Measurements from ENCODE around the gene NFKB1. TPM values are rescaled to one million over a fixed set of nuclear protein-coding genes. Genes with fewer than 3 reads are reported as not detected.

The NFKB1 gene
- total RNA-seq, 1 donor from 2014 or later = 25.1 TPM

GRCh38 chr4:102629673-102630072 is 128.5 kb downstream of the NFKB1 start:
- DNase-seq (ENCODE audit: low spot score, unreplicated experiment) = no peak
- Mint-ChIP-seq H3K36me3 (ENCODE audit: insufficient read depth) (peaks cover 8% of the 10 kb centered on the region), H3K27me3 (no peaks in the 10 kb centered on the region), H3K4me1 (ENCODE audit: low read depth) (peaks cover 18% of the 10 kb centered on the region), H3K4me3 (ENCODE audit: low read depth) (no peak overlapping the region), H3K27ac (no peak overlapping the region), H3K9me3 (ENCODE audit: low read depth) (no peaks in the 10 kb centered on the region)
- TF ChIP-seq CTCF (IDR thresholded peaks at IDR 0.05; ENCODE audit: unreplicated experiment) = no peak

GRCh38 chr4:102631616-102632015 is 130.5 kb downstream of the NFKB1 start:
- H3K4me1 Mint-ChIP-seq (ENCODE audit: low read depth) = peaks cover 18% of the 10 kb centered on the region
- no peak overlapping the region for H3K27ac Mint-ChIP-seq
- peaks cover 8% of the 10 kb centered on the region for H3K36me3 Mint-ChIP-seq (ENCODE audit: insufficient read depth)
- no peaks in the 10 kb centered on the region for H3K27me3 Mint-ChIP-seq
- no peak for TF ChIP-seq CTCF (IDR thresholded peaks at IDR 0.05; ENCODE audit: unreplicated experiment)
- no peaks in the 10 kb centered on the region for H3K9me3 Mint-ChIP-seq (ENCODE audit: low read depth)
- no peak overlapping the region for H3K4me3 Mint-ChIP-seq (ENCODE audit: low read depth)
- no peak for DNase-seq (ENCODE audit: low spot score, unreplicated experiment)

GRCh38 chr4:102632241-102633065 is 131.3 kb downstream of the NFKB1 start:
- Mint-ChIP-seq H3K36me3 (ENCODE audit: insufficient read depth) (peaks cover 13% of the 10 kb centered on the region), H3K9me3 (ENCODE audit: low read depth) (no peaks in the 10 kb centered on the region), H3K4me3 (ENCODE audit: low read depth) (no peak overlapping the region), H3K27me3 (no peaks in the 10 kb centered on the region), H3K4me1 (ENCODE audit: low read depth) (peaks cover 21% of the 10 kb centered on the region), H3K27ac (no peak overlapping the region)
- DNase-seq (ENCODE audit: low spot score, unreplicated experiment) = no peak
- no peak for TF ChIP-seq CTCF (IDR thresholded peaks at IDR 0.05; ENCODE audit: unreplicated experiment)

- no peak for DNase-seq (ENCODE audit: low spot score, unreplicated experiment)
- Mint-ChIP-seq H3K9me3 (ENCODE audit: low read depth) (no peaks in the 10 kb centered on the region), H3K4me1 (ENCODE audit: low read depth) (peaks cover 19% of the 10 kb centered on the region), H3K36me3 (ENCODE audit: insufficient read depth) (peaks cover 16% of the 10 kb centered on the region), H3K27ac (no peak overlapping the region), H3K4me3 (ENCODE audit: low read depth) (no peak overlapping the region), H3K27me3 (no peaks in the 10 kb centered on the region)
- no peak for TF ChIP-seq CTCF (IDR thresholded peaks at IDR 0.05; ENCODE audit: unreplicated experiment)
Observed at GRCh38 chr4:102633100-102633499, 131.9 kb downstream of the NFKB1 start.

GRCh38 chr4:102637391-102637790 is 136.2 kb downstream of the NFKB1 start:
- no peaks in the 10 kb centered on the region for H3K27me3 Mint-ChIP-seq
- H3K36me3 Mint-ChIP-seq (ENCODE audit: insufficient read depth) = peaks cover 21% of the 10 kb centered on the region
- no peaks in the 10 kb centered on the region for H3K9me3 Mint-ChIP-seq (ENCODE audit: low read depth)
- peak overlapping the region; percentile 28 for H3K27ac Mint-ChIP-seq
- no peak overlapping the region for H3K4me3 Mint-ChIP-seq (ENCODE audit: low read depth)
- DNase-seq (ENCODE audit: low spot score, unreplicated experiment) = no peak
- peaks cover 6% of the 10 kb centered on the region for H3K4me1 Mint-ChIP-seq (ENCODE audit: low read depth)
- TF ChIP-seq CTCF (IDR thresholded peaks at IDR 0.05; ENCODE audit: unreplicated experiment) = no peak

Data from progenitor cell of endocrine pancreas (in vitro differentiated cells).